NCI-H1436 (cell line): ENCODE results near the gene AGAP1.
A peak's percentile ranks its signal among the peaks of the same experiment; 100 is the strongest.

Source experiments
- DNase-seq: peaks from one replicate; lab custom pipeline; 2025; lab: John Stamatoyannopoulos, UW

AGAP1 gene

DNA sequence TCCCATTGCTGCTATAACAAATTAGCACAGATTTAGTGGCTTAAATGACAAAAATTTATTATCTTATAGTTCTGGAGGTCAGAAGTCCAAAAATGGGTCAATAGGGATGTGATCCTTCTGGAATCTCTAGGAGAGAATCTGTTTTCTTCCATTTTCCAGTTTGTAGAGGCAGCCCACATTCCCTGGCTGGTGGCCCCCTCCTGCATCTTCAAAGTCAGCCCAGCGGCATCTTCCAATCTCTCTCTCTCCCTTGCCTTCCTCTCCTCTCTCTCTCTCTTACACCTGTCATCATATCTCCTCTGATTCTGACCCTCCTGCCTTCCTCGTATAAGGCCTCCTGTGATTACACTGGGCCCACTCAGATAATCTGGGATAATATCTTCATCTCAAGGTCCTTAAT, 3.9 kb upstream of the AGAP1 start:
- no peak for DNase-seq

- DNase-seq: no peak
Measured at GRCh38 chr2:235492850-235493344, 946 bp upstream of the AGAP1 start.

- no peak for DNase-seq
Measured at GRCh38 chr2:235493402-235493774, 455 bp upstream of the AGAP1 start.

DNA sequence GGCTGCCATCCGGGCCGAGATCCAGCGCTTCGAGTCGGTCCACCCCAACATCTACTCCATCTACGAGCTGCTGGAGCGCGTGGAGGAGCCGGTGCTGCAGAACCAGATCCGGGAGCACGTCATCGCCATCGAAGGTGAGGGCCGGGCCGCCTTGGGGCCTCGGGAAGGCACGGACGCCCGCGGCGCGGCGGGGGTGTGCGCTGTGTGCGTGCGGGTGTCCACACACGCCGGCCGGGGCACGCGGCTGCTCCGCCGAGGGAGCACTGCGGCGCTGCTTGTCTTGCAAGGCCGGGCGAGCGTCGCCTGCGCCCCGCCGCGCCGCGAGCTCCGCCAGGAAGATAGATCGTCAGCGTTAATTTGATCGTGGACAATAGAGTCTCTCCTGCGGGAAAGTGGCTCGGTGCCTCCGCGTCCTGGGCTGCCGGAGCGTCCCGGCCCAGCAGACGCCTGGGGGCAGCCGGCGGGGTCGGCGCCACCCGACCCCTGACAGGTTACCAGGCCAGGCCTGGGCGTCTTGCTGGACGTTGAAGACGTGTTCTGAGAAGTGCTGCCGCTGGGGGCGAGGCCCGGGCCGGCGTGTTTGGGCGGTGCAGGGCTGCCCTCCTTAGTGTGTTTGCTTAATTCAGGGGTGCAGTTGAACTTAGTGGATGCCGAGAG, 1.0 kb downstream of the AGAP1 start:
- DNase-seq: peak; percentile 22

GRCh38 chr2:235495373-235496238, 1.8 kb downstream of the AGAP1 start:
- DNase-seq: no peak

GRCh38 chr2:235496239-235496621, 2.4 kb downstream of the AGAP1 start:
- no peak for DNase-seq

- DNase-seq: no peak
Measured at GRCh38 chr2:235497096-235497495, 3.3 kb downstream of the AGAP1 start.

DNA sequence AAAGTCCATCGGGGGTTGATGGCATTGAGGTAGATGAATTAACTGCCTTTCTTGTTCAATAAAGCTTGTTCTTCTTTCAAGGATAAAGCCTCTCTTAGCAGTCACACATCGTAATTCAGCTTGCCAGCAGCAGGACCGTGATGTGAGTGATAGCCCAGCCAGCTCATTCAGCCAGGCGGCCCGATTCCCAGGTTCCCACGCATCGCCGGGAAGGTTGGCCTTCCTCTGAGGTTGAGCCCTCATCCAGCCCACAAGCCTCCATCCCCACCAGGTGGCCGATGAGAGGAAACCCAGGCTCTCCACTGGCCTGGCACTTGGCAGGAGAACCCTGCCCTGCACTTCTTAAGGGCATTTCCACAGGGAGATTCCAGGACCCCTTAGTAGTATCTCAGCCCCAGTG, 4.7 kb downstream of the AGAP1 start:
- DNase-seq: no peak

DNA sequence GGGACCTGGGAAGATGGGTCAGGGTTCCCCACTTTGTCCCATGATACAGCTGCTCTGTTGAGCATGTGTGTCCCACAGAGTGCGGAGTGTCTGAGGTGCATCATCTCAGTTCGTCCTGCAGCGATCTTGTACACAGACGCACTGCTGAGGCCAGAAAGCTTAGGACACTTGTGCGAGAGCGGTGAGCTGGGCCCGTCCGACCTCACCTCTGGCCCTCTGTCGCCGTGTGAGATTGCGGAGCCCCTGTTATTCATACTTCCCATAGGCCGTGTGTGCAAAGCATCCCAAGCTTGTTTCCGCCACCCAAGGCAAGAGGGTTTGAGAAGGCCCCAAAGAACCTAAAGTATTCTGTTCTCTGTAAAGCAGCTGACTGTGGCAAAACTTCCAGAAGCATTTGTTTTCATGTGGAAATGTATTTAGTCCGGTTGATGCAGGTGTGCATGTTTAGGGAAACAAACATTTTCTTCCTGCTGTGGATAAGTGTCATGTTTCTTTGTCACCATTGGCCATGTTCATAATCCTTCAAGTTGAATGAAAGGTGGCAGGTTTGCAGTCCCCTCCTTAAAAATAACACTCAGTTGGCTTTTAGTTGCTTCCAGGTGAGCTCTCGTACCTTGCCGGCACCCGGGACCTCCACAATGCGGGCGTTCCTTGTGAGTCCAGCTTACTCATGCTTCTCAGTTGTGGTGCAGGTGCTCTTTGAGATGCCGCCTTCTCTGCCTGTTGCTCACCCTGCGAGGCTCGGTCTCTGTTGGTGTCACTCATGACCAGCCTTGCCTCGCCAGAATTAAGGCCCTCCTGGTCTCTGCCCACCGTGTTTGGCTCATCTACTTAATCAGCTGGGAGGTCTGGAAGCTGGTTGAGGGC, 5.3 kb downstream of the AGAP1 start:
- DNase-seq: no peak

DNA sequence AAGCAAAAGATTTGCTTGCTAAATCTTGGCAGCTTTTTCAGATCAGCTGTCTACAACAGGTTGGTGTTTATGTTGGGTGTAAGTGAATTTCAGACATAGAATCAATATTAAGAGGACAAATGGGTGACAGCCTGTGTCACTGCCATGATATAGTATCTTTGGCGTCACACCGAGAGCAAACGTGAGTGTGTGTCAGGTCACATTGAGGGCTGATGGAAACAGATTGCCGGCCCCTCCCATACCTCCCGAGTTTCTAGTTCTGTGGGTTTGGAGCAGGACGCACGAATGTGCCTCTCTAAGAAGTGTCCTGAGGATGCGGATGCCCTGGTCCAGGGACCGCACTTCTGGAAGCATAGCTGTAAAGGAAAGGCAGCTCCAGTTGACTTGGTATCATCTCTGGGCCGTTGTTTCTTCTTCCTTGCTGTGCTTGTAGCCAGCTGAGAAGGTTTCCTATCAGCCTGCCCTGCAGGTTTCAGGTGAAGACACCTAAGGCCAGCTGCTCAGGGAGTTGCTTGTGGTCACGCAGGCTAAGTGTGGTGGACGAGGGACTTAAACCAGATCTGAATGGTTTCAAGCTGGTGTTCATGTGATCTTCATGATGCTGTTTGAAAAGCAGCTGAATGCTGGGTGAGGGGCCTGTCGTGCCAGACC, 6.4 kb downstream of the AGAP1 start:
- DNase-seq: no peak

- no peak for DNase-seq
Measured at GRCh38 chr2:235500761-235501672, 7.2 kb downstream of the AGAP1 start.

- DNase-seq: no peak
Measured at GRCh38 chr2:235501673-235502031, 7.8 kb downstream of the AGAP1 start.

GRCh38 chr2:235502336-235502735, 8.5 kb downstream of the AGAP1 start:
- DNase-seq: no peak

- DNase-seq: no peak
Measured at GRCh38 chr2:235504441-235505180, 10.8 kb downstream of the AGAP1 start.

GRCh38 chr2:235505181-235505741, 11.4 kb downstream of the AGAP1 start:
- no peak for DNase-seq

DNA sequence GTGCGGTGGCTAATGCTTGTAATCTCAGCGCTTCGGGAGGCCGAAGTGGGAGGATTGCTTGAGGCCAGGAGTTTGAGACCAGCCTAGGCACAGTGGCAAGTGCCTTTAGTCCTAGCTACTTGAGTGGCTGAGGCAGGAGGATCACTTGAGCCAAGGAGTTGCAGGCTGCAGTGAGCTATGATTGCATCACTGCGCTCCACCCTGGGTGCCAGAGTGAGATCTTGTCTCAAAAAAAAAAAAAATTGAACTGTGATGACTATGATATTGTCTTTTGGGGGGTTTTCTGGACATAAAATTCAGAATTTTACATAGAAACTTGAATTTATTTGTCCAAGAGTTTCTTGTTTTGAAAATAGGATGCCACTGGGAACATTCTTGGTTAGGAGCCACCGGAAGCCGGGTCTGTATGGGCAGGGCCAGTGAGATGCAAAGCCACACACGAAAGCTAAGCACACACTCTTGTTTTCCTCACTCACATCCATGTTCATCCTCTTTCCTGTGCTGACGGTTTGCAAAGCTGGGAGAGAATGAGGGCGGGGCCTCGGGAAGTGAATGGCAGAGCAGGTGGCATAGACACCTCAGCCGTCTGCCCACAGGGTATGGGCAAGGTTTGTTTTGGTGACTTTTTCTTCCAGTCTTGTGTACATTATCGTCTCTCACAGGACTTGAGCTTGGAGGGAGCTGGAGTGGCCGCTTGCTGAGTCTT, 12.6 kb downstream of the AGAP1 start:
- DNase-seq: no peak

GRCh38 chr2:235506997-235507615, 13.3 kb downstream of the AGAP1 start:
- no peak for DNase-seq

DNA sequence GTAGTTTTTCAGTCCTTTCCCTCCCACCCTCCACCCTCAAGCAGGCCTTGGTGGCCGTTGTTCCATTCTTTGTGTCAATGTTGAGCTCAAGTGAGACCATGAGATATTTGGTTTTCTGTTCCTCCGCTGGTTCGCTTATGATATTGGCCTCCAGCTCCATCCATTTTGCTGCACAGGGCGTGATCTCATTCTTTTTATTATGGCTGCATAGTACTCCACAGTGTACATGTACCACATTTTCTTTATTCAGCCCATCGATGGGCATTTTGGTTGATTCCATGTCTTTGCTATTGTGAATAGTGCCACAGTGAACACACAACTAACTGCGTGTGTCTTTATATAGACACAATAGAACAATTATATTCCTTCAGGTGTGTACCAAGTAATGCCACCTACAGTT, 14.1 kb downstream of the AGAP1 start:
- no peak for DNase-seq
